GM04504 (cell line): ENCODE data around the gene SLC25A39.
"Not testable (repeated sequence)": the region's sequence is repeated elsewhere in the genome, so short reads cannot be mapped to it uniquely, and the experiment has no call there.

Experiments used
- DNase-seq: peaks from one replicate; pipeline ENCODE4 v3.0.0-alpha.2; 2012; ENCODE audit warnings: low read depth

The SLC25A39 gene

GRCh38 chr17:44354582-44355561 is 30.2 kb upstream of the SLC25A39 start:
- DNase-seq = no peak

DNA sequence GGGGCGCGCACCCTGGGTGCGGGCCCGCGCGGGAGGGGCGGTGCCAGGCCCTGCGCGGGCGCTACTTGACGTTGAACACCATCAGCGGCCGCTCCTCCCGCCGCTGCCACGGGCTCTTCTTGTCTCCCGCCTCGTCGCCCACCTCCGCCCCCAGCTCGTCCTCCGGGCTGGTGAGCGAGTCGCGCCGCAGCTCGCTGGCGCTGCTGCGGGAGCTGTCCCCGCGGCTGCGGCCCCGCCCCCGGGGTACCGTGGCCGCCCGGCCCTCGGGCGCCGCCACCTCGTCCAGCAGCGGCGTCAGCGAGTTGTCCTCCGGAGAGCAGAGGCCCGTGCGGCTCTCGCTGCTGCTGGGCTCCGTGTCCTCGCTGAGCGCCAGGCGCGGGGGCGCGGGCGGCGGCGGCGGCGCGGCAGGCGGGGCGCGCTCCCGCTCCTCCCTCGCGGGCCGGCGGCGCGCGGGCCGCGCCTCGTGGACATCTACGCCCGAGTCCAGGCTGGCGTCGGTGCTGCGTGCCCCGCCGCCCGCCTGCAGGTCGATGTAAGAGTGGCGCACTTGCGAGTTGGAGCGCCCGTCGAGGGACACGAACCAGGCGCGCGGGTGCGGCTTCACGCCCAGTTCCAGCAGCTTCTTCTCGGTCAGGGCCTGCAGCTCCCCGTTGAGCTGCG is 29.2 kb upstream of the SLC25A39 start:
- no peak for DNase-seq

- no peak for DNase-seq
Observed at GRCh38 chr17:44352828-44353671, 28.4 kb upstream of the SLC25A39 start.

DNA sequence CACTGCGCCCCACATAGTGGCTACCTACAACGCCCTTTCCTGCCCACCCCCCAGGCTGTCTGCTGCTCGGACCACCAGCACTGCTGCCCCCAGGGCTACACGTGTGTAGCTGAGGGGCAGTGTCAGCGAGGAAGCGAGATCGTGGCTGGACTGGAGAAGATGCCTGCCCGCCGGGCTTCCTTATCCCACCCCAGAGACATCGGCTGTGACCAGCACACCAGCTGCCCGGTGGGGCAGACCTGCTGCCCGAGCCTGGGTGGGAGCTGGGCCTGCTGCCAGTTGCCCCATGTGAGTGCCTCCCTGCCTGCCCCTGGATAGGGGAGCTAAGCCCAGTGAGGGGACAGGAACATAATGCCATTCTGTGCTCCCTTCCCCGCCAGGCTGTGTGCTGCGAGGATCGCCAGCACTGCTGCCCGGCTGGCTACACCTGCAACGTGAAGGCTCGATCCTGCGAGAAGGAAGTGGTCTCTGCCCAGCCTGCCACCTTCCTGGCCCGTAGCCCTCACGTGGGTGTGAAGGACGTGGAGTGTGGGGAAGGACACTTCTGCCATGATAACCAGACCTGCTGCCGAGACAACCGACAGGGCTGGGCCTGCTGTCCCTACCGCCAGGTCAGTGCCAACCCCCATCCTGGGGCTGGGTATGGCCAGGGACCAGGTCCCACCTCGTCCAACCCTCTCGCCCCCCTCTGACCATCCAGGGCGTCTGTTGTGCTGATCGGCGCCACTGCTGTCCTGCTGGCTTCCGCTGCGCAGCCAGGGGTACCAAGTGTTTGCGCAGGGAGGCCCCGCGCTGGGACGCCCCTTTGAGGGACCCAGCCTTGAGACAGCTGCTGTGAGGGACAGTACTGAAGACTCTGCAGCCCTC is 27.6 kb upstream of the SLC25A39 start:
- no peak for DNase-seq

DNA sequence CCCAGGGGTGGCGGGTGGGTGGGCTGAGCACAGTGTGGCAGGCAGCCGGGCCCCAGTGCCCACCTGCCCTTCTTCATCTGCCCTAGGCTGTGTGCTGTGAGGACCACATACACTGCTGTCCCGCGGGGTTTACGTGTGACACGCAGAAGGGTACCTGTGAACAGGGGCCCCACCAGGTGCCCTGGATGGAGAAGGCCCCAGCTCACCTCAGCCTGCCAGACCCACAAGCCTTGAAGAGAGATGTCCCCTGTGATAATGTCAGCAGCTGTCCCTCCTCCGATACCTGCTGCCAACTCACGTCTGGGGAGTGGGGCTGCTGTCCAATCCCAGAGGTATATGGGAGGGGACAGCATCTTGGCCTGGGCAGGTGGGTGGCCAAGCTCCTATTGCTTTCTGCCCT is 26.8 kb upstream of the SLC25A39 start:
- no peak for DNase-seq

DNA sequence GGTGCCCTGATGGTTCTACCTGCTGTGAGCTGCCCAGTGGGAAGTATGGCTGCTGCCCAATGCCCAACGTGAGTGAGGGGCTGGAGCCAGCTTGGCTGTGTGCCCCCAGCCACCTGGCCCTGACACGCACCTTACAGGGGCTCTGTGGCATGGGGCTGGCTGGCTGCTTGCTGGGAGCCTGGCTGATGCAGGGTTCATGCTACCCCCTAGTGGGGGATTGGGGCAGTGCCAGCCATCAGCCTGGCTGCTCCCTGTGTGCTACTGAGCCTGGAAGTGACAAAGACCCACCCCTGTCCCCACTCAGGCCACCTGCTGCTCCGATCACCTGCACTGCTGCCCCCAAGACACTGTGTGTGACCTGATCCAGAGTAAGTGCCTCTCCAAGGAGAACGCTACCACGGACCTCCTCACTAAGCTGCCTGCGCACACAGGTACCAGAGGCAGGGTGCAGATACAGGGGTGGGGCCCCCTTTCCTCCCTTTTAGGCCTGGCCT is 26.2 kb upstream of the SLC25A39 start:
- DNase-seq = no peak

DNA sequence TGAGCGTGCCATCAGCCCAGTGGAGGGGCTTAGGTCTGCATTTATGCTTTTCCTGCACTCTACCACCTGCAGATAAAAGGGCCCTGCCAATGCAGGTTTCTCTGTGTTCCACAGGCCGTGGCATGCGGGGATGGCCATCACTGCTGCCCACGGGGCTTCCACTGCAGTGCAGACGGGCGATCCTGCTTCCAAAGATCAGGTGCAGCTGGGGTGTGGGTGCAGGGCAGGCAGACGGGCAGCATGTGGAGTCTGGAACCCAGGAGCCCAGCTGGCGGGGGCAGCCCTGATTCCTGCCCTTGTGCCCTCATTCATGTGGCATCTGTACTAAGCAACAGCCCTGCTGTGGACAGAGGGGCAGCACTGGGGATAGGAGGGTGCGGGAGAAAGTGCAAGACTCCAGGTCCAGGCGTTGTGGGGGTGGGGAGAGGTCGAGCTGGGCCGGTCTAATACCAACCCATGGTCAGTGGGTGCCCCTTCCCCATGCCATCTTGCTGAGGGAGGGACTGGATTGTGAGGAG is 25.0 kb upstream of the SLC25A39 start:
- no peak for DNase-seq

DNA sequence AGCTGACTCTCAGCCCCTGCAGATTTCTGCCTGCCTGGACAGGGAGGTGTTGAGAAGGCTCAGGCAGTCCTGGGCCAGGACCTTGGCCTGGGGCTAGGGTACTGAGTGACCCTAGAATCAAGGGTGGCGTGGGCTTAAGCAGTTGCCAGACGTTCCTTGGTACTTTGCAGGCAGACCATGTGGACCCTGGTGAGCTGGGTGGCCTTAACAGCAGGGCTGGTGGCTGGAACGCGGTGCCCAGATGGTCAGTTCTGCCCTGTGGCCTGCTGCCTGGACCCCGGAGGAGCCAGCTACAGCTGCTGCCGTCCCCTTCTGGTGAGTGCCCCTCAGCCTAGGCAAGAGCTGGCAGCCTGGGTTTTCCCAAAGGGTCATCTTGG is 24.4 kb upstream of the SLC25A39 start:
- DNase-seq = no peak

- DNase-seq = no peak
Observed at GRCh38 chr17:44348234-44348987, 23.8 kb upstream of the SLC25A39 start.

GRCh38 chr17:44347206-44348055 is 22.8 kb upstream of the SLC25A39 start:
- DNase-seq = not testable (repeated sequence)

DNA sequence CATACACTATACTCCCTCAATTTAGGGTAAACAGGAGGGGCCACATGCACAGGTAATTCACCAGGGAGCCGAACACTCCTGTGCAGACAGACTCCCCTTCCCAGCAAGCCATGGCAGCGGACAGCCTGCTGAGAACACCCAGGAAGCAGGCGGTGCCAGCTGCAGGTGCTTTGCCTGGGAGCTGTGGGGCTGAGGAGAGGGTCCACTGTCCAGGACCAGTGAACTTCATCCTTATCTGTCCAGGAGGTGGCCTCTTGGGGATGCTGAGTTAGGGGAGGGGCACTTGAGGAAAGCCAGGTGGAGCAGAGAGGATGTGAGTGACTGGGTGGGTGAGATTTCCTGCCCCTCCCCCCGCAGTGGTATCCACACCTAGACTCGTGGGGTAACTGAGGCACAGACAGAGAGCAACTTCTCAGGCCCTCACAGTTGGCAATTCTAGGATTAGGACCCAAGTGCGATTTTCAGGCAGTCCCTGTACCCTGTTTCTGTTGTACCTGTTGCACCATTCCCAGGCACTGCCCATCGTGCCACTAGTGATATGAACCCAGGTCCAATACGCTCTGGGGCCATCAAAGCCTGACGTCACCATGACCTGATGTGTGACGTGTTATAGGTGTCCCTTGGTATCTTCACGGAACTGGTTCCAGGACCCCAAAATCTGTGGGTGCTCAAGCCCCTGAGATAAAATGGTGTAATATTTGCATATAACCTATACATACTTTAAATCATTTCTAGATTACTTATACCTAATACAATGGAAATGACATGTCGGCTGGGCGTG is 21.6 kb upstream of the SLC25A39 start:
- no peak for DNase-seq

DNA sequence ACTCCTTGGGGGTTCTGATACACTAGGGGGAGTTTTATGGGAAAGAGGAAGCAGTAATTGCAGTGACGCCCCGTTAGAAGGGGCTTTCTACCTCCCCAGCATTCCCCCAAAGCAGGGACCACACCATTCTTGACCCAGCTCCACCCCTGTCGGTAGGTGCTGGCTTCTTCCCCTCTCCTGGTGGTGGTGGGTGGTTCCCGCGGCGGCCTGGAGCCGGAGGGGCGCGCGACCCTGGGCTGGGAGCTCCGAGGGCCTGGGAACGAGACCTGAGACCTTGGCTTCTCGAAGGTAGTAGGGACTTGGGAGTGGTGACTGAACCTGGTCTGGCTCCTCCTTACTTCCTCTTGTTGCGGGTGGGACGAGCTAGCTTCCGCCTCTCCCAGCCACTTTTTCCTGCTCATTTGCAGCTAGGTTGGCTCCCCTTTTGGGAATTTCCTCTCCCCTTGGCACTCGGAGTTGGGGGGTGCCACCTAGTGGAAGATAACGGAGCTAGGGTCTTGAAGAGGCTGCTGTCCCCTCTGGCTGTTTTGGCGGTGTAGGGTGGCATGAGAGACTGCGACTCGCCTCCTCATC is 20.9 kb upstream of the SLC25A39 start:
- DNase-seq = no peak

DNA sequence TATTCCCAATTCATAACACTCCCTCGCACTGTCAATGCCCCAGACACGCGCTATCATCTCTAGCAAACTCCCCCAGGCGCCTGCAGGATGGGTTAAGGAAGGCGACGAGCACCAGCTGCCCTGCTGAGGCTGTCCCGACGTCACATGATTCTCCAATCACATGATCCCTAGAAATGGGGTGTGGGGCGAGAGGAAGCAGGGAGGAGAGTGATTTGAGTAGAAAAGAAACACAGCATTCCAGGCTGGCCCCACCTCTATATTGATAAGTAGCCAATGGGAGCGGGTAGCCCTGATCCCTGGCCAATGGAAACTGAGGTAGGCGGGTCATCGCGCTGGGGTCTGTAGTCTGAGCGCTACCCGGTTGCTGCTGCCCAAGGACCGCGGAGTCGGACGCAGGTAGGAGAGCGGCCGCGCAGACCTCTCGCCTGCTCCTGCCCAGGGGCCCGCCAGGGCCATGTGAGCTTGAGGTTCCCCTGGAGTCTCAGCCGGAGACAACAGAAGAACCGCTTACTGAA is 20.4 kb upstream of the SLC25A39 start, which contains the start of gene GRN:
TSS of gene GRN (plus strand) at position 364 of the 515 bp plus-strand sequence. CDS start 3,863 bp downstream, outside the sequence.
- peak; percentile 98 for DNase-seq

GRCh38 chr17:44343510-44344209 is 19.0 kb upstream of the SLC25A39 start:
- DNase-seq = no peak

GRCh38 chr17:44340553-44340952 is 15.9 kb upstream of the SLC25A39 start:
- DNase-seq = not testable (repeated sequence)

DNA sequence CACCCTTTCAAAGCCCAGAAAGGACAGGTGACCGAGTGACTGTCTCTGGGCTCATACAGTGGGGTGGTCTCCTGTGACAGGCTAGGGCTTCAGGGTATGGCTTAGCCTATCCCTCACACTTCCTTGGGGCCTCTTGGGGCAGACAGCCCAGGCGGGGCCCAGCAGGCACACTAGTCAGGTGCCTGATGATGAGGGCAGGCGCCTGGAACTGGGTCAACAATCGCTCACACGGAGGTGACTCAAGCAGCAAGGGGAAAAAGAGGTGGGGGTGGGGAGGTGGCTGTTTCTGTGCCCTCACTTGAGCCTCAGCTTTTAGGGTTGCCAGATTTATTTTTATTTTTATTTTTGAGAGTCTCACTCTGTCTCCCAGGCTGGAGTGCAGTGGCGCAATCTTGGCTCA is 14.1 kb upstream of the SLC25A39 start:
- no peak for DNase-seq

GRCh38 chr17:44335968-44336367 is 11.3 kb upstream of the SLC25A39 start:
- no peak for DNase-seq
